Activated naive CD8-positive, alpha-beta T cell treated with anti-CD3 and anti-CD28 coated beads, Interleukin-2, amount 10 ng/mL, durations not matched to agents 7 days and 5 days (primary cell): ENCODE measurements around the gene CDC25C. TPM values are rescaled to one million over a fixed set of nuclear protein-coding genes. Genes with fewer than 3 reads are reported as not detected.
A peak's percentile ranks its signal among the peaks of the same experiment; 100 is the strongest.

Experiments
- ATAC-seq: fragments of 150-1000 bp; cut with Tn5 transposase; one replicate; pipeline ENCODE4 v1.10.0; 2021; ENCODE audit warnings: low read depth, moderate library complexity
- POLR2A ChIA-PET: fragments of 350-600 bp; sonication (Branson Sonifier 250); formaldehyde crosslinking; loops from one replicate; lab custom pipeline; 2021; ENCODE audit warnings: antibody characterized with exemption; lab: Charles Lee
- DNase-seq: peaks from one replicate; pipeline ENCODE4 v3.0.0; 2021
- H3K27ac Mint-ChIP-seq: one replicate; pipeline ENCODE4 v1.8.0; 2022; ENCODE audit warnings: mild to moderate bottlenecking, mixed read lengths
- H3K27me3 Mint-ChIP-seq: one replicate; pipeline ENCODE4 v1.8.0; 2022; ENCODE audit warnings: mild to moderate bottlenecking, moderate library complexity, mixed read lengths
- H3K36me3 Mint-ChIP-seq: one replicate; pipeline ENCODE4 v1.8.0; 2021; ENCODE audit warnings: mild to moderate bottlenecking, mixed read lengths
- H3K4me1 Mint-ChIP-seq: one replicate; pipeline ENCODE4 v1.8.0; 2021; ENCODE audit warnings: mixed read lengths
- H3K4me3 Mint-ChIP-seq: one replicate; pipeline ENCODE4 v1.8.0; 2022; ENCODE audit warnings: mild to moderate bottlenecking, moderate library complexity, mixed read lengths
- H3K9me3 Mint-ChIP-seq: one replicate; pipeline ENCODE4 v1.8.0; 2021; ENCODE audit warnings: mixed read lengths
- total RNA-seq, 2 experiments: library from RNA; stranded (reverse); gene quantifications; one replicate each; pipeline ENCODE4 v1.2.3, GENCODE V29; 2021

CDC25C gene
- total RNA-seq: 10 to 100 TPM; 11.9 to 13.2 TPM

- H3K27me3 Mint-ChIP-seq: peaks cover 2% of the 10 kb centered on the region
- peak; percentile 100 for ATAC-seq
- H3K4me3 Mint-ChIP-seq: peak within 1 kb of the TSS; percentile 87
- H3K27ac Mint-ChIP-seq: peak within 1 kb of the TSS; percentile 92
- H3K36me3 Mint-ChIP-seq: peaks cover 5% of the 10 kb centered on the region
- no peaks in the 10 kb centered on the region for H3K9me3 Mint-ChIP-seq
- DNase-seq: peak; percentile 92
- peaks cover 20% of the 10 kb centered on the region for H3K4me1 Mint-ChIP-seq
- POLR2A ChIA-PET: interaction anchor here (0.5 to 3.3 kb wide), 12 partner anchors 10 to 212 kb away, joined by 3 to 58 read pairs (median 4); partner anchors contain the start of genes BRD8, CDC23, EGR1 and ETF1
These were observed at the start of gene CDC25C for GRCh38 chr5:138331449-138332368. Gene CDC25C, minus strand, starts transcription at chr5:138331804. Its CDS starts 624 bp downstream, at chr5:138331180.

- no peak for ATAC-seq
- no peak overlapping the region for H3K4me3 Mint-ChIP-seq
- POLR2A ChIA-PET: no interaction called here
- H3K27ac Mint-ChIP-seq: peak overlapping the region; percentile 32
- peaks cover 6% of the 10 kb centered on the region for H3K36me3 Mint-ChIP-seq
- H3K27me3 Mint-ChIP-seq: no peaks in the 10 kb centered on the region
- H3K4me1 Mint-ChIP-seq: peaks cover 16% of the 10 kb centered on the region
- no peaks in the 10 kb centered on the region for H3K9me3 Mint-ChIP-seq
- DNase-seq: no peak
These were observed 41.0 kb upstream of the CDC25C start for GRCh38 chr5:138372653-138373052.

GRCh38 chr5:138372225-138372624 is 40.6 kb upstream of the CDC25C start:
- no peak for DNase-seq
- no peaks in the 10 kb centered on the region for H3K27me3 Mint-ChIP-seq
- POLR2A ChIA-PET: no interaction called here
- H3K27ac Mint-ChIP-seq: no peak overlapping the region
- H3K36me3 Mint-ChIP-seq: peaks cover 2% of the 10 kb centered on the region
- no peaks in the 10 kb centered on the region for H3K9me3 Mint-ChIP-seq
- peaks cover 16% of the 10 kb centered on the region for H3K4me1 Mint-ChIP-seq
- no peak for ATAC-seq
- no peak overlapping the region for H3K4me3 Mint-ChIP-seq

- no peaks in the 10 kb centered on the region for H3K9me3 Mint-ChIP-seq
- H3K27ac Mint-ChIP-seq: no peak overlapping the region
- DNase-seq (no peak), ATAC-seq (no peak)
- H3K27me3 Mint-ChIP-seq: no peaks in the 10 kb centered on the region
- POLR2A ChIA-PET: no interaction called here
- H3K36me3 Mint-ChIP-seq: peaks cover 2% of the 10 kb centered on the region
- H3K4me3 Mint-ChIP-seq: no peak overlapping the region
- peaks cover 19% of the 10 kb centered on the region for H3K4me1 Mint-ChIP-seq
These were observed 39.9 kb upstream of the CDC25C start for GRCh38 chr5:138371454-138371853.

DNA sequence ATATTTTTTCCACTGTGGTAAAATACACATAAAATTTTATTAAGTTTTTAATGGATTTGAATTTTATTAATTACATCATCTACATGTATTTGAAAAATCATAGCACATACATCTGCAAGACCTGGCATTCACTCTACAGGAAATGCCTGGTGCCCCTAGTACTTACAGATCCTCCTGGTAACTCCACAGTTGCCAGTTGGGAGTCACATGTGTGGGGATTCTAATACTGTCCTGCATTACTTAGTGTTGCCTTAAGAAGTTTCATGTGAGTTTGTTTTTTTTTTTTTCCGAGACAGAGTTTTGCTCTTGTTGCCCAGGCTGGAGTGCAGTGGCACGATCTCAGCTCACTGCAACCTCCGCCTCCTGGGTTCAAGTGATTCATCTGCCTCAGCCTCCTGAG is 38.9 kb upstream of the CDC25C start:
- no peaks in the 10 kb centered on the region for H3K9me3 Mint-ChIP-seq
- no peak overlapping the region for H3K4me3 Mint-ChIP-seq
- H3K36me3 Mint-ChIP-seq: peaks cover 3% of the 10 kb centered on the region
- DNase-seq (no peak), ATAC-seq (no peak)
- peaks cover 21% of the 10 kb centered on the region for H3K4me1 Mint-ChIP-seq
- H3K27ac Mint-ChIP-seq: no peak overlapping the region
- no peaks in the 10 kb centered on the region for H3K27me3 Mint-ChIP-seq
- POLR2A ChIA-PET: no interaction called here

GRCh38 chr5:138369706-138370105 is 38.1 kb upstream of the CDC25C start:
- H3K27me3 Mint-ChIP-seq: no peaks in the 10 kb centered on the region
- POLR2A ChIA-PET: interaction anchor here (0.6 kb wide), 1 partner anchor 34 kb away, joined by 3 read pairs; no protein-coding TSS in a partner anchor
- H3K9me3 Mint-ChIP-seq: no peaks in the 10 kb centered on the region
- peaks cover 21% of the 10 kb centered on the region for H3K4me1 Mint-ChIP-seq
- ATAC-seq (no peak), DNase-seq (no peak)
- no peak overlapping the region for H3K27ac Mint-ChIP-seq
- H3K36me3 Mint-ChIP-seq: peaks cover 3% of the 10 kb centered on the region
- no peak overlapping the region for H3K4me3 Mint-ChIP-seq

DNA sequence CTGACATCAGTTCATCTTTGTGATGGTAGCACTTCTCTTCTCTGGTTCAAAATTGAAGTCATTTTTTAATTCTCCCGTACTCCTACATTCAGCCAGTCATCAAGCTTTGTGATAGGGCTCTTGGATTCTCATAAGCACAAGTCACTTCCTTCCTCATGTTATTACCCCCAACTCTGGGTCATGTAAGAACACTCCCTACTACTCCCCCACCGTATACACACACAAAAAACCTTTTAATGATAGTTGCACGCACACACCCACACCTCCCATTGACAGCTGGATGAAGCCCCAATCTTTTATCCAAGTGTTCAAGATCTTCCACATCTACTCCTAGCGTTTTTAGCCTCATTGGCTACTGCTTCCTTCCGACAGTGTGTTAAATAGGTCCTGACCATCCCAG is 37.7 kb upstream of the CDC25C start:
- ATAC-seq (no peak), DNase-seq (no peak)
- Mint-ChIP-seq H3K4me3 (no peak overlapping the region), H3K4me1 (peaks cover 21% of the 10 kb centered on the region), H3K27me3 (no peaks in the 10 kb centered on the region), H3K36me3 (peaks cover 3% of the 10 kb centered on the region), H3K27ac (no peak overlapping the region), H3K9me3 (no peaks in the 10 kb centered on the region)
- POLR2A ChIA-PET: no interaction called here

GRCh38 chr5:138366632-138367382 is 35.2 kb upstream of the CDC25C start:
- DNase-seq (no peak), ATAC-seq (no peak)
- POLR2A ChIA-PET: interaction anchor here (0.6 kb wide), 1 partner anchor 13 kb away, joined by 3 read pairs; no protein-coding TSS in a partner anchor
- Mint-ChIP-seq H3K27ac (no peak overlapping the region), H3K9me3 (no peaks in the 10 kb centered on the region), H3K4me3 (no peak overlapping the region), H3K4me1 (peaks cover 20% of the 10 kb centered on the region), H3K27me3 (no peaks in the 10 kb centered on the region), H3K36me3 (peaks cover 5% of the 10 kb centered on the region)

- peaks cover 22% of the 10 kb centered on the region for H3K4me1 Mint-ChIP-seq
- ATAC-seq (no peak), DNase-seq (no peak)
- H3K4me3 Mint-ChIP-seq: no peak overlapping the region
- POLR2A ChIA-PET: no interaction called here
- H3K27ac Mint-ChIP-seq: no peak overlapping the region
- peaks cover 6% of the 10 kb centered on the region for H3K36me3 Mint-ChIP-seq
- H3K27me3 Mint-ChIP-seq: no peaks in the 10 kb centered on the region
- no peaks in the 10 kb centered on the region for H3K9me3 Mint-ChIP-seq
These were observed 33.0 kb upstream of the CDC25C start for GRCh38 chr5:138364576-138364975.

GRCh38 chr5:138360941-138361452 is 29.4 kb upstream of the CDC25C start:
- POLR2A ChIA-PET: interaction anchor here (1.0 kb wide), 1 partner anchor 31 kb away, joined by 3 read pairs; no protein-coding TSS in a partner anchor
- DNase-seq: no peak
- Mint-ChIP-seq H3K9me3 (no peaks in the 10 kb centered on the region), H3K27ac (no peak overlapping the region), H3K4me3 (no peak overlapping the region), H3K27me3 (no peaks in the 10 kb centered on the region), H3K36me3 (peaks cover 3% of the 10 kb centered on the region), H3K4me1 (peaks cover 8% of the 10 kb centered on the region)
- ATAC-seq: no peak

- Mint-ChIP-seq H3K36me3 (peaks cover 3% of the 10 kb centered on the region), H3K27ac (no peak overlapping the region), H3K4me3 (no peak overlapping the region), H3K9me3 (no peaks in the 10 kb centered on the region), H3K27me3 (no peaks in the 10 kb centered on the region), H3K4me1 (peaks cover 20% of the 10 kb centered on the region)
- POLR2A ChIA-PET: no interaction called here
- no peak for DNase-seq
- ATAC-seq: no peak
These were observed 28.0 kb upstream of the CDC25C start for GRCh38 chr5:138359621-138360020.

DNA sequence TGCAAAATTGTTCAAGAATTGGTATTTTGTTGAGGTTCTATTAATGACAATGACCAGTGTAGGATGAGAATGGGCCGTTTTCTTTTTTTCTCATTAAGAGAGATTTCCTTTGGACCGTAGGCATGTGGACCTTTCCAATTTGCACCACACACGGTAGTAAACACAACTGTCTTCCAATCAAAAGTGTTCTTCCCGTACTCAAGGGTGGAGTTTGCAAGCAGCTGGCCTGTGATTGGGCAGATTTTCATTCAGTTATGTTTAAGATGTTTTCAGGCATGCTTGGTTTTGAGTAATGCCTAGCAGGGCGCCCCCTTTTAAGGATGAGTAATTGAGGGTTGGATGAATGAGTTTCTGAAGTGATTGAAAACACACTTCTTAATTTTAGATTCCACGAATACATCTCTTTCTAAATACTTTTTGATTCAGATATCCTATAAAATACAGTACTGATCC is 23.3 kb upstream of the CDC25C start:
- Mint-ChIP-seq H3K27ac (peak overlapping the region; percentile 31), H3K36me3 (peaks cover 13% of the 10 kb centered on the region), H3K4me3 (peak overlapping the region; percentile 93), H3K9me3 (peaks cover 8% of the 10 kb centered on the region), H3K4me1 (peaks cover 40% of the 10 kb centered on the region), H3K27me3 (no peaks in the 10 kb centered on the region)
- DNase-seq (no peak), ATAC-seq (peak; percentile 29)
- POLR2A ChIA-PET: interaction anchor here (2.2 to 8.1 kb wide), 3 partner anchors 15 to 142 kb away, joined by 17 to 132 read pairs (median 58); partner anchors contain the start of genes CDC23, CDC25C and FAM53C

GRCh38 chr5:138354387-138354786 is 22.8 kb upstream of the CDC25C start:
- H3K4me1 Mint-ChIP-seq: peaks cover 36% of the 10 kb centered on the region
- no peak for DNase-seq
- H3K27ac Mint-ChIP-seq: peak overlapping the region; percentile 89
- POLR2A ChIA-PET: interaction anchor here (1.3 to 8.1 kb wide), 5 partner anchors 14 to 221 kb away, joined by 3 to 132 read pairs (median 17); partner anchors contain the start of genes CDC23, CDC25C, ETF1 and FAM53C
- H3K27me3 Mint-ChIP-seq: no peaks in the 10 kb centered on the region
- peaks cover 8% of the 10 kb centered on the region for H3K9me3 Mint-ChIP-seq
- H3K36me3 Mint-ChIP-seq: peaks cover 13% of the 10 kb centered on the region
- ATAC-seq: no peak
- peak overlapping the region; percentile 93 for H3K4me3 Mint-ChIP-seq
